Stimulated activated CD4-positive, alpha-beta T cell treated with anti-CD3 and anti-CD28 coated beads, Interleukin-1b, Interleukin-23, amount 100 ng/mL, for 1 hour (primary cell): ENCODE data around the gene ENO3.
A peak's percentile ranks its signal among the peaks of the same experiment; 100 is the strongest.

Experiments used
- DNase-seq, 2 donors: peaks; one replicate each; pipeline ENCODE4 v3.0.0-alpha.2; 2020; ENCODE audit warnings: low read depth in 2 of 2

Gene ENO3

GRCh38 chr17:4937553-4937952 lies 13.4 kb upstream of the ENO3 start:
- DNase-seq = no peak

- no peak for DNase-seq
Observed at GRCh38 chr17:4938069-4938491, 12.8 kb upstream of the ENO3 start.

GRCh38 chr17:4938688-4939545 lies 12.0 kb upstream of the ENO3 start:
- DNase-seq = no peak

GRCh38 chr17:4939546-4939795 lies 11.4 kb upstream of the ENO3 start:
- no peak for DNase-seq

GRCh38 chr17:4939796-4940554 lies 10.9 kb upstream of the ENO3 start, which contains the start of the genes RNF167 and SLC25A11:
TSS of gene RNF167 (plus strand) at chr17:4940268. CDS start at chr17:4940910, 642 bp downstream.
TSS of gene SLC25A11 (minus strand) at chr17:4940046. CDS start at chr17:4939910, 136 bp downstream.
- DNase-seq = peak; percentile 80 to 90

- no peak for DNase-seq
Observed at GRCh38 chr17:4940555-4941318, 10.2 kb upstream of the ENO3 start.

GRCh38 chr17:4941319-4941610 lies 9.7 kb upstream of the ENO3 start:
- DNase-seq = no peak

- DNase-seq = no peak
Observed at GRCh38 chr17:4942760-4943508, 8.0 kb upstream of the ENO3 start.

GRCh38 chr17:4944163-4944553 lies 6.8 kb upstream of the ENO3 start:
- no peak for DNase-seq

GRCh38 chr17:4944554-4945175 lies 6.3 kb upstream of the ENO3 start:
- DNase-seq = no peak

GRCh38 chr17:4945176-4945943 lies 5.6 kb upstream of the ENO3 start:
- peak in 1 of 2 donors; percentile 75 for DNase-seq

- DNase-seq = no peak
Observed at GRCh38 chr17:4945944-4946280, 5.0 kb upstream of the ENO3 start.

- no peak for DNase-seq
Observed at GRCh38 chr17:4946312-4946976, 4.5 kb upstream of the ENO3 start.

- no peak for DNase-seq
Observed at GRCh38 chr17:4947010-4947410, 3.9 kb upstream of the ENO3 start.

GRCh38 chr17:4947411-4948165 lies 3.3 kb upstream of the ENO3 start:
- DNase-seq = no peak

- peak; percentile 78 to 82 for DNase-seq
Observed at GRCh38 chr17:4948166-4948930, 2.6 kb upstream of the ENO3 start, which contains the start of gene PFN1. TSS of gene PFN1 (minus strand) at chr17:4948530. CDS start at chr17:4948394, 136 bp downstream.

- no peak for DNase-seq
Observed at GRCh38 chr17:4948931-4949320, 2.0 kb upstream of the ENO3 start.

- peak in 1 of 2 donors; percentile 56 for DNase-seq
Observed at GRCh38 chr17:4949321-4950074, 1.4 kb upstream of the ENO3 start.
